H7 (cell line): ENCODE results near the gene SLC20A1. TPM values are rescaled to one million over a fixed set of nuclear protein-coding genes. Genes with fewer than 3 reads are reported as not detected.

Source experiments
- DNase-seq: peaks from one replicate; pipeline ENCODE4 v3.0.0; 2012
- H3K27me3 ChIP-seq: 2 replicates; pipeline ENCODE4 v1.6.0; 2011; ENCODE audit warnings: mild to moderate bottlenecking, low read length; ENCODE audit not compliant: control insufficient read depth, insufficient read depth
- H3K36me3 ChIP-seq: replicated peaks from 2 replicates; pipeline ENCODE4 v1.5.1; 2011; ENCODE audit warnings: low read length; ENCODE audit not compliant: control insufficient read depth, insufficient read depth
- H3K4me3 ChIP-seq: 2 replicates; pipeline ENCODE4 v1.5.1; 2011; ENCODE audit warnings: low read depth, mild to moderate bottlenecking, control low read depth, low read length, moderate library complexity; ENCODE audit not compliant: insufficient read depth
- total RNA-seq: library from RNA; depleted of rRNA; stranded (reverse); fragments of >200 nt; shearing (Covaris generic); gene quantifications from 2 replicates; pipeline ENCODE4 v1.2.3, GENCODE V29; 2014

Gene SLC20A1
- total RNA-seq, 1 experiment from 2014 or later = 34.3 TPM

DNA sequence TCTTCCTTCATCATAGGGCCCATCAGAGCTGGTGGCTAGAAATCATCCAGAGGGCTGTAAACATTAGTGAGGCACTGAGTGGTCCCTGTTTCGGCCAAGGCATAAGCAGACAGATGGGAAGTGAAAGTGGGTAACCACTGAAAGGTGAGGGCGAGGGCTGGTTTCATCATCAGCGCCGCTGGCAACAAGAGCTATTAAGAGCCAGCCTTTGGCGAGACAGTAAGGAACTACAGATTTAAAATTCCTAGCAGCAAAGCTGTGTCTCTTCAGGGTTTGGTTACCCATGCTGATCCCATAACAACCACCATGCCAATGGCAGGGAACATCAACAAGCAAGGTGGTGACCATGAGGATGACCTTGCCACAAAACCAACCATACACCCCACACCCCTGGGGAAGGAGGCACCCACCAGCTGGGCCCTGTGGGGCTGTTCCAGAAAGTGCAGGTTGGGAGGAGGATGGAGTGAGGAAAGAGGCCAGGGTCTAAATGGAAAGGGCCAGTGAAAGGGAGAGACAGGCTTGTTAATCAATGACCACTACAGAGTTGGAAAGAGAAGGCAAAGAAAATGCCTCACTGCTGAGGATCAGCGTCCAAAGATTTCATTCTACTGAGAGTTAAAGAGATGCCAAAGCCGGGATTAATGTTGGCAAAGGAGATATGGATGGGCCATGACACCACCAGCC is 9.0 kb upstream of the SLC20A1 start:
- no peak for DNase-seq
- Histone ChIP-seq H3K27me3 (no peaks in the 10 kb centered on the region), H3K36me3 (no peaks in the 10 kb centered on the region), H3K4me3 (no peak overlapping the region)

DNA sequence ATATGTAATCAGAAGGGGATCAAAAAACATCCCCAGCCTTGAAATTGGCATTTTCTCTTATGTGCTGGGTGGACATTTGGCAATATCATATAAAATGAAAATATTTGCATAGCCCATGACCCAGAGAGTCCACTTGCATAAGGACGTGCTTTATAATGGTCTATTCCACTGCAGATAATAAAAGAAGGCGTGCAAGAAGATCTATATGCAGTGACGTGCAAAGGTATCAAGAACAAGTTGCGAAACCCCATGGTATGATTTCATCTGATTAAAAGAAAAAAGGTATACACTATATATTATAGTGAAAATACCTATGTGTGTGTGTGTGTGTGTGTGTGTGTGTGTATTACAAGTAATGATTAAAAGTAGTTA is 8.5 kb upstream of the SLC20A1 start:
- DNase-seq = no peak
- no peaks in the 10 kb centered on the region for H3K36me3 ChIP-seq

DNA sequence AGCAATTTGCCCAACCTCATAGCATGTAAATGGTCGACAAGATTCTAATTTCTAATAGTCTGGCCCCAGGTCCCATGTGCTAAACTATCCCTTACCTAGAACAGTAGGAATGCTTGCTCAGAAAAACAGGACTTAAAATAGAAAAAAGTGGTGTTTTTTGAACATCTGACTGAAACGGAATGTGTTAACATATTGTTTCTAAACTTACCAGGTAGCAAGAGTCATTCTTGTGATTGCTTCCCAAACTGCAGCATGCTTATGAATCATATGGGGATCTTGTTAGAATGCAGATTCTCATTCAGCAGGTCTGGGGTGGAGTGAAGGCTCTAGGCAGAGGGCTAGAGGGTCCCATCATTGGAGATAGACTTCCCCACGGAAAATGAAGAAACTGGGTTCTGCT is 5.8 kb upstream of the SLC20A1 start:
- Histone ChIP-seq H3K4me3 (no peak overlapping the region), H3K27me3 (no peaks in the 10 kb centered on the region), H3K36me3 (no peaks in the 10 kb centered on the region)
- no peak for DNase-seq

More for the DNA sequence above, 8.5 kb upstream of the SLC20A1 start:
- Histone ChIP-seq H3K27me3 (no peaks in the 10 kb centered on the region), H3K4me3 (no peak overlapping the region)

DNA sequence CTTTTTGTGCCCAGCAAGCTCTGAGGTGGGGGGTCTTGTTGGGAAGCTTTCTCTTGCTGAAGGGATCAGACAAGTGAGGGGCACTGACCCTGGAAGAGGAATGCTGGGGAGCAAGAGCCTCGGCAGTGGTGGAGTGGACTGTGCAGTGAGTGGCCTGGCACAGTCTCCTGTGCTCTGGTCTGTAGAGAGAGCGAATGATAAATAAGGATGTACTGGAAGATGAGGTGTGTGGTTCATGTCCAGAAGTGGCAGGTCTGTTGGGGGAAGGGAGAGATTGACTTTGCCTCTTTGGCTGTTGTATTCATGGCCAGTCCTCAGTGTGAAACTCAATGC is 5.3 kb upstream of the SLC20A1 start:
- DNase-seq = no peak
- Histone ChIP-seq H3K27me3 (no peaks in the 10 kb centered on the region), H3K36me3 (no peaks in the 10 kb centered on the region), H3K4me3 (no peak overlapping the region)

DNA sequence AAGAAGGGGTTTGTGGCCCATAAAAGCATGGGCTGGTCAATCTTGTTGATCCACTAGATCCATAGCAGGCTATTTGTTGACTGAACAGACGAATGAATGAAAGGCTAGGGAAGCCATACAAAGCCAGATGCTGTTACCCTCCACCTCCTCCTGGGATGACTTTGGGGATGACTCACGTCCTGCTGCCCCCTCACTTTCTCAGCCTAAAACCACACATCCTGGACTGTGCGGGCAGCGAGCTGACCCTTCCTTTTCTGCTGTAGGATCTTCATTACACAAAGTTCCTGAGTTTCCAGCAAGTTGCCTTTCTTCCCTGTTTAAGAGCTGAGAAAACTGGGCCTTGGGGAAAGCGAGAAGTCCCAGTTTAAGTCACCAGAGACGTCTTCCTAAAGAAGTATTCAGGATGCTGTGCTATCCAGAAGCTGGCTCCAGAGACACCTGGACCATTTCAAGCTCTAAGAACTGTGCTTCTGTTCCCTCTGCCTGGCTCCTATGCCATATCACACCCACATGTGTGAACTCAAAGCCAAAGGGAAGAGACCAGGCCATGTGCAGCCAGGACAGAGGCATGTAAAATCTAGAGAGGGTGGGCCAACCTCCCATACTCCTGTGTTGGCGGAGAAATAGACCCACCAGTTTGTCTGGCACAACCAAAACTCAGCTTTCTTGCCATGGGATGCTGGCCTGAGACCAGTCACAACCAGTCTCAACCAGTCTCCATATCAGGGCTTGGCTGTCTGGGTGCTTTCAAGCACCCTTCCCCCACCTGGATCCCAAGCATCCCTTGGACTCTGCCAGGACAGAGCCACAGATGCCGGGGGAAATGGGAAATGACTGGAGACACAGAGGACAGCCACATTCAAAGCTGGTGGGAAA is 4.7 kb upstream of the SLC20A1 start:
- Histone ChIP-seq H3K27me3 (no peaks in the 10 kb centered on the region), H3K4me3 (no peak overlapping the region), H3K36me3 (no peaks in the 10 kb centered on the region)
- DNase-seq = no peak

DNA sequence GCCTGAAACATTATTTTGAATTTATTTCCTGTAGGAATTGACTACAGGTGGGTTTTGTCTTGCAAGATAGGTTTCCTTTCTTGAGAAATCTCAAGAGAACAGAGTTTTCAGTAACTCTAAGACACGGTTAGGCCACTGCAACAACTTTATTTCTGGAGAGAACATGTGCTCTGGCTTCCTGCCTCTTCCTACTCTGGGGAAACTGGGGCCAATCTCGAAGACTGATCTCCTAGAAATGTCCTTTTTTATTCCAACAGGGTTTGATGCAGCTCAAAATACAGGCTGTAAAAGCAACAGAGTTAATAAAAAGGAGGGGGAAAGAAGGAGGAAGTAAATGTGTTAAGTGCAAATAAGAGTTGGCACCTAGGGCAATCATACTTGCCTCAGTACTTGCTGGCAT is 4.0 kb upstream of the SLC20A1 start:
- H3K36me3 ChIP-seq = peaks cover under 1% of the 10 kb centered on the region; the same call in 1 of the 2 replicates
- no peak for DNase-seq
- no peak overlapping the region for H3K4me3 ChIP-seq
- H3K27me3 ChIP-seq = no peaks in the 10 kb centered on the region

DNA sequence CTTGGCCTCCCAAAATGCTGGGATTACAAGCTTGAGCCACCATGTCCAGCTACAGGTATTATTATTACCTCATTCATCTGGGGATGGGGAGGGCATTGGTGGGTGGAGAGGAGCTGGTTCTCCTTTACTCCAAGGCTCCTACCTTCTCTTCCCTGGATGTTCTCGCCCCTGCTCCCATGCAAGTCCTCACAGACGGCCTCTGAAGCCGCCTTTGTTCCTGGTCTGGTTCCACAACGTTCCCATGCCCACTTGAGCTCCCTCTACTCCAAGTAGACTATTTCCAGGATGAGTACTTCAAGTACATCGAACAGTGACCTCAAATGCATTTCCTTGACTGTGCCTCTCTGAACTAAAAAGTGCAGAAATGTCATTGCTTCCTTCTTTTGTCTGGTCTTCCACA is 3.2 kb upstream of the SLC20A1 start:
- Histone ChIP-seq H3K27me3 (no peaks in the 10 kb centered on the region), H3K4me3 (no peak overlapping the region), H3K36me3 (peaks cover 5% of the 10 kb centered on the region)
- no peak for DNase-seq

DNA sequence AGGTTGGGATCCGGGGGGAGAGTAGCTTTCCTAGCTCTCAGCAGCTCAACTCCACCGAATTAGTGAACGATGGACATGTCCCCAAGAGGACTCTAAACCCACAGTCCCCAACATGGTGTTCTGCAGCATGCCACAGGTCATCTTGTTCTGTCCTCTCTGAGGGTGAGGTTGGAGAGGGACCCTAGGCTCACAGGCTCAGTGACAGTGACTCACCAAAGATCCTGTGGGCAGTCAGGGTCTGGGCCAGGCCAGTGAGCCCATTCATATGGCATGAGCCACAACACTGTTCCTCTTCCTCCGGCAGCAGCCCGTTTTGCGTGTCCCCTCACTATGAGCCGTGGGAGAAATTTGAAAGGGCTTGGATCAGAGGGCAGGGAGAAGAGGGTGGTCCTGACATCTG is 2.8 kb upstream of the SLC20A1 start:
- Histone ChIP-seq H3K27me3 (no peaks in the 10 kb centered on the region), H3K4me3 (no peak overlapping the region), H3K36me3 (peaks cover 9% of the 10 kb centered on the region)
- no peak for DNase-seq

DNA sequence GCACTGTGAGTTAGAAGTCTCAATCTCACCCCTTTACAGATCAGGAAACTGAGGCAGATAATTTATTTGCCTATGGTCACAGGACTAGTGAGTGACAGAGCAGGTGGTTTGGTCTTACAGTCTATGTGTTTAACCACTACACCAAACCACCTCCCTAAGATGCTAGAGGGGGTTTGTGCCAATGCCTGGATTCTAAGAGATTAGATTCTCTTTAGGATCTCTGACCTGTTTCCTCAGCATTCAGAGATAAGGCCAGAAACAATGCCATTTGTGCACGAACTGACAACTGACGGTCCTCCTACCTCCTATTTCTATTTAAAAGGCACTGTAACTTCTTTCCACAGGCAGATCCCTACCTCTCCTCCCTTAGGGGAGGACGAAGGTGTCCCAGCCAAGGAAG is 2.3 kb upstream of the SLC20A1 start:
- Histone ChIP-seq H3K27me3 (no peaks in the 10 kb centered on the region), H3K36me3 (peaks cover 13% of the 10 kb centered on the region), H3K4me3 (no peak overlapping the region)
- no peak for DNase-seq

DNA sequence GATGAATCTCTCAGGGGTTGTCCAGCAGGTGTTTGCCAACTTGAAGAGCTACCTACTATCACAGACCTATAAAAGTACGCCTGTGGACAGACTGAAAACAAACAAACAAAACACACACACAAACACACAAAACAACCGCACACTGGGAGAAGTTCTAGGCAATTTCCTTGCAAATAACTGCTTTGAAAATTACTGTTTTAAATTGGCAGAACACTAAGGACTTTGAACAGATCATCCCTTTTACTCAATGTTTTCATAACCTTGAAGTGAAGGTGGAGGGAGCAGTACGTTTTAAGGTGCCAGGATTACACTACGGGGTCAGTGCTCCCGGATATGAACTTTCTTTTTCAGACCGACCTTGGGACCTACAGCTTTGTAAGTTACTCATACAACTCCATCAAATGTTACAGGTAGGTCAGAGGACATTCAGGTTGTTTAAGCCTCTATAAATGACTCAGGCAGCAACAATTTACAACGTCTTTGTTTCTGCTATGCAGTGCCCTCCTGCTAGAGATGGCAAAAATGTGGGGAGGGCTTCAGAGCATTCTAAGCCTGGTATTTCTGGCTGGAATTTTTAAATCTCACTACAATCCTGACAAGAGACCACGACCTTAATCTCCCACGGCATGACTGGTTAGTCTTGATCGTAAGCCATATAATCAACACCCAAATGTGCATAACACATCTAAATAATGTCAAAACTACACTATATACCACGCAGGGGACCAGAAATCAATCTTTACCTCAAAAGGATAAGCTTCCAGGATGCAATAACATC is 1.4 kb upstream of the SLC20A1 start:
- peak overlapping the region; percentile 80 for H3K4me3 ChIP-seq
- DNase-seq = peak; percentile 33
- no peaks in the 10 kb centered on the region for H3K27me3 ChIP-seq
- peaks cover 19% of the 10 kb centered on the region for H3K36me3 ChIP-seq

DNA sequence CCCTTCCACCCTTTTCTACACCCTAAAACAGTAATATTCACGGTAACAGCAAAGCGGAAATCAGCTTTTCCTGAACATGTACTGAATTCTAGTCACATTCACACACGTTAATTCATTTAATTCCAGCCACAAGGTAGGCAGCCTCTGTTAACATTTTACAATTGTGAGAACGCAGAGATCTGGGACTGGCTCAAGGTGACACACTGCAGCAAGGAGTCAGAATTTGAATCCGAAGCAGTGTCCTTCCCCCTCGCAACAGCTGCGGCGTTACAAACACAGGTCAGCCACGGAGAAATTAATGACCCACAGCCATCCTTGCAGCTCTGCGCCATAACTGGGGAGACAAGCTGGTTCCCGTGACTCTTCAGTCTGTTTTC is 818 bp upstream of the SLC20A1 start:
- DNase-seq = no peak
- H3K27me3 ChIP-seq = no peaks in the 10 kb centered on the region
- H3K36me3 ChIP-seq = peaks cover 20% of the 10 kb centered on the region
- peak overlapping the region; percentile 80 for H3K4me3 ChIP-seq

DNA sequence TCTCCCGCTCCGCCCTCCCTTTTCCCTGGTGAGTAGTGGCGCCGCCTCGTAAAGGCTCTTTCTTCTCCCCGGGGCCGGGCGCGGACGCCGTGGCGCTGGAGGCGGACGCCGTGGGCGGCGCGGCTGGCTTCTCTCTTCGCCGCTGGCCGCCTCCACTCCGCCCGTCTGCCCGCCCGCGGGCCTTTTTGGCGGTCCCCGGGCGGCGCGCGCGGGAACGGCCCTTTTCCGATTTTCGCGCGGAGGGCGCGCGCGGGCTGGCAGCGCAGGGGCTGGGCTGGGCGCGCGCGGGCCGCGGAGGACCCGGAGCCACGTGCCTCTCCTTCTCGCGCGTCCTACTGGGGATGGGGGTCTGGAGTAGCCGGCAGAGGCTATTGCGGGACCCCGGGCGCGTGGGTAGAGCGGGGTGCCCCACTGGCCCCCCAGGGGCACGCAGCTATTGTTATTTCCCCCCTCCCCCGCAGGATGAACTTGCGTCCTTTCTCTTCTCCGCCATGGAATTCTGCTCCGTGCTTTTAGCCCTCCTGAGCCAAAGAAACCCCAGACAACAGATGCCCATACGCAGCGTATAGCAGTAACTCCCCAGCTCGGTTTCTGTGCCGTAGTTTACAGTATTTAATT is 472 bp downstream of the SLC20A1 start:
- Histone ChIP-seq H3K27me3 (no peaks in the 10 kb centered on the region), H3K36me3 (peaks cover 22% of the 10 kb centered on the region), H3K4me3 (peak overlapping the region; percentile 93)
- DNase-seq = no peak

DNA sequence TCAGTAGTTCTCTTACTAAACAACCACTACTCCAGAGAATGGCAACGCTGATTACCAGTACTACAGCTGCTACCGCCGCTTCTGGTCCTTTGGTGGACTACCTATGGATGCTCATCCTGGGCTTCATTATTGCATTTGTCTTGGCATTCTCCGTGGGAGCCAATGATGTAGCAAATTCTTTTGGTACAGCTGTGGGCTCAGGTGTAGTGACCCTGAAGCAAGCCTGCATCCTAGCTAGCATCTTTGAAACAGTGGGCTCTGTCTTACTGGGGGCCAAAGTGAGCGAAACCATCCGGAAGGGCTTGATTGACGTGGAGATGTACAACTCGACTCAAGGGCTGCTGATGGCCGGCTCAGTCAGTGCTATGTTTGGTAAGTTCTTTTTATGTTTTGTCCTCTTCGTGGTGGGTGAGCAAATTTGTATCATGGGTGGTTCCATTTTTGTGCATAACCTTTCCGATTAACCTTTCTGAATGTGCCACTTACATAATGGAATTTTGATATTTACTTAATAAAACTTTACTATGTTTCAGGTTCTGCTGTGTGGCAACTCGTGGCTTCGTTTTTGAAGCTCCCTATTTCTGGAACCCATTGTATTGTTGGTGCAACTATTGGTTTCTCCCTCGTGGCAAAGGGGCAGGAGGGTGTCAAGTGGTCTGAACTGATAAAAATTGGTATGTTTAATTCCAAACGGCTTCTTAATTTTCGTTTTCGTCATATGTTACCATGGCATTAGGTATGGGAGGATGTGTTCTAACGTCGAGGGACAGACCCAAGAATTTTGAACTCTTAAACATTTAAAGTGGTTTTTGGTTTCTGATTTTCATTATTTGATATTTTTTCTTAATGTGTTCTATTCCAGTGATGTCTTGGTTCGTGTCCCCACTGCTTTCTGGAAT is 1.3 kb downstream of the SLC20A1 start:
- Histone ChIP-seq H3K4me3 (peak overlapping the region; percentile 93), H3K27me3 (no peaks in the 10 kb centered on the region), H3K36me3 (peaks cover 25% of the 10 kb centered on the region)
- no peak for DNase-seq

DNA sequence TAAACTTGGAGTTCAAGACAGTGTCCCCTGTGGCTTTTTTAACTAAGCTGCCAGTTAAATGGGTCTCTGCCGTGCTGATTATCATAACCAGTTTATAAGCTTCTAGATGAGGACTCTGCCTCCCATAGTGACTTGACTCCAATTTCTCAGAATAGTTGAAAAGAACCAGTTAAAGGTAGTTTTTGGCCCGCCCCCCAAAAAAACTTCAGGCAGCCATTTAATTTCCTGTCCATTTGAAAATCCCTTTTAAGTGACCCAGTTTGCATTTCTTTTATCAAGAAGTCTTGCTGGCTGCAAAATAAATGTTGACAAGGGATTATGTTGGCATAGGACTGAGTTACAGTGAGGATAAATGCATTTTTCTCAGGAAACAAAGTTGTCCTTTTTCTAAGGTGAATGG is 2.3 kb downstream of the SLC20A1 start:
- DNase-seq = no peak
- H3K27me3 ChIP-seq = no peaks in the 10 kb centered on the region
- H3K4me3 ChIP-seq = no peak overlapping the region
- peaks cover 32% of the 10 kb centered on the region for H3K36me3 ChIP-seq
